CD4-positive, alpha-beta memory T cell (primary cell): ENCODE measurements around the gene POMGNT1. TPM values are rescaled to one million over a fixed set of nuclear protein-coding genes. Genes with fewer than 3 reads are reported as not detected.
A peak's percentile ranks its signal among the peaks of the same experiment; 100 is the strongest.

Experiments used
- CTCF ChIA-PET: fragments of 350-600 bp; sonication (Branson Sonifier 250); formaldehyde crosslinking; loops from one replicate; lab custom pipeline; 2021; ENCODE audit warnings: inconsistent platforms; ENCODE audit not compliant: partially characterized antibody; lab: Charles Lee
- POLR2A ChIA-PET: fragments of 350-600 bp; sonication (Branson Sonifier 250); formaldehyde crosslinking; loops from one replicate; lab custom pipeline; 2021; ENCODE audit not compliant: partially characterized antibody; lab: Charles Lee
- DNase-seq, 5 donors: peaks; one replicate each; pipeline versions ENCODE4 v3.0.0 to v3.0.0-alpha.2; 2020 to 2022; ENCODE audit warnings: mixed read lengths in 1 of 5
- H3K27ac ChIP-seq: one replicate; pipeline ENCODE4 v1.7.0; 2013; ENCODE audit warnings: low read depth, low read length
- H3K27me3 ChIP-seq: 2 replicates; pipeline ENCODE4 v1.7.0; 2013; ENCODE audit warnings: mild to moderate bottlenecking, low read length, moderate library complexity; ENCODE audit not compliant: insufficient read depth
- H3K36me3 ChIP-seq: 2 replicates; pipeline ENCODE4 v1.7.0; 2013; ENCODE audit warnings: mild to moderate bottlenecking, low read length, moderate library complexity; ENCODE audit not compliant: insufficient read depth
- H3K4me1 ChIP-seq: 2 replicates; pipeline ENCODE4 v1.7.0; 2013; ENCODE audit warnings: mild to moderate bottlenecking, low read length, moderate library complexity; ENCODE audit not compliant: insufficient read depth
- H3K4me3 ChIP-seq, 2 donors: one replicate each; pipeline ENCODE4 v1.7.0; 2013; ENCODE audit warnings: low read length in 2 of 2, mild to moderate bottlenecking in 1 of 2
- H3K9me3 ChIP-seq, 2 donors: one replicate each; pipeline ENCODE4 v1.7.0; 2013; ENCODE audit warnings: low read length in 2 of 2, control low read depth in 1 of 2; ENCODE audit not compliant: control insufficient read depth in 1 of 2
- H3K27ac Mint-ChIP-seq, 7 donors: one replicate each; pipeline ENCODE4 v1.8.0; 2020 to 2021; ENCODE audit warnings: mixed read lengths in 7 of 7, mild to moderate bottlenecking in 6 of 7, inconsistent platforms in 3 of 7, moderate library complexity in 3 of 7
- H3K27me3 Mint-ChIP-seq, 2 donors: one replicate each; pipeline ENCODE4 v1.8.0; 2020 to 2021; ENCODE audit warnings: mixed read lengths in 2 of 2
- H3K36me3 Mint-ChIP-seq, 2 donors: one replicate each; pipeline ENCODE4 v1.8.0; 2020 to 2021; ENCODE audit warnings: mixed read lengths in 2 of 2, inconsistent platforms in 1 of 2, mild to moderate bottlenecking in 1 of 2
- H3K4me1 Mint-ChIP-seq, 4 donors: one replicate each; pipeline ENCODE4 v1.8.0; 2020 to 2021; ENCODE audit warnings: mixed read lengths in 4 of 4, mild to moderate bottlenecking in 1 of 4
- H3K4me3 Mint-ChIP-seq, 8 donors: one replicate each; pipeline ENCODE4 v1.8.0; 2020 to 2021; ENCODE audit warnings: mixed read lengths in 8 of 8, mild to moderate bottlenecking in 7 of 8, moderate library complexity in 6 of 8, inconsistent platforms in 3 of 8
- H3K9me3 Mint-ChIP-seq, 8 donors: one replicate each; pipeline ENCODE4 v1.8.0; 2020 to 2021; ENCODE audit warnings: mixed read lengths in 8 of 8, mild to moderate bottlenecking in 5 of 8, inconsistent platforms in 3 of 8, moderate library complexity in 1 of 8
- intact Hi-C: fragments of 100-400 bp; cut with micrococcal nuclease; formaldehyde crosslinking; loops from one replicate; pipeline ENCODE4 v1.15.1; 2023
- polyA plus RNA-seq, 2 donors: library from polyadenylated mRNA; unstranded; fragments of 300-500 nt; fragmentation: Illumina TruSeq; gene quantifications; one replicate each; pipeline ENCODE4 v1.2.3, GENCODE V29; 2021
- total RNA-seq, 2 experiments: library from RNA; stranded (reverse); gene quantifications; one replicate each; pipeline ENCODE4 v1.2.3, GENCODE V29; 2021

POMGNT1 gene
- total and polyA plus RNA-seq, 4 experiments from 2014 or later, result 31.7 to 41.4 (median 36.5) TPM

DNA sequence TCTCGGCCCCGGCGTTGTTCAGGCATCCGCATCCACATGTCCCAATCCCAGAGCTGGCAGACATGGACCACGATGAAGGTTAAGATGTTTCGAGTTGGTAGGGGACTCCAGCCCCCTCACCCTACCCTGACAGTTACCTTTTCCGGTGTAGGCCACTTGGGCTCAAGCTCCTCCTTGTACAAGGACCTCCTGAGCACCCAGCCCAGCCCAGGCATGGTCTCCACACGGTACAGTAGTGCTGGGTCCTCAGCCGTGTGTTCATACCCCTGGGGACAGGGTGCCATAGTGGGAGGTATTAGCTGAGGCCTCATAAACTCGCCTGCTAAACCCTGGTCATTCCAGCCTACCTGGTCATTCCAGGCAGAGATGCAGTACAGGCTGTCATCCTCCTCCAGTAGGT, 6.1 kb downstream of the POMGNT1 start:
- peaks cover 7% of the 10 kb centered on the region for H3K4me1 ChIP-seq
- Mint-ChIP-seq H3K36me3 (peaks cover 44 to 65% of the 10 kb centered on the region in 2 donors), H3K4me1 (peaks cover 5 to 15% (median 9%) of the 10 kb centered on the region in 4 donors), H3K27me3 (no peaks in the 10 kb centered on the region), H3K9me3 (no peaks in the 10 kb centered on the region), H3K4me3 (no peak overlapping the region), H3K27ac (no peak overlapping the region)
- intact Hi-C loops, result no loop called here
- no peak overlapping the region for H3K4me3 ChIP-seq
- H3K36me3 ChIP-seq, result peaks cover 53% of the 10 kb centered on the region
- DNase-seq, result no peak
- no peaks in the 10 kb centered on the region for H3K27me3 ChIP-seq
- CTCF ChIA-PET, result interaction anchor here (1.0 kb wide), 1 partner anchor 156 kb away, joined by 3 read pairs; no protein-coding TSS in a partner anchor
- POLR2A ChIA-PET, result interaction anchor here (1.3 kb wide), 1 partner anchor 25 kb away, joined by 3 read pairs; no protein-coding TSS in a partner anchor
- no peaks in the 10 kb centered on the region for H3K9me3 ChIP-seq
- H3K27ac ChIP-seq, result no peak overlapping the region

GRCh38 chr1:46191033-46191701, 7.1 kb downstream of the POMGNT1 start:
- Mint-ChIP-seq H3K9me3 (no peaks in the 10 kb centered on the region), H3K4me1 (peaks cover 2 to 7% (median 5%) of the 10 kb centered on the region in 4 donors), H3K36me3 (peaks cover 41 to 60% of the 10 kb centered on the region in 2 donors), H3K27me3 (no peaks in the 10 kb centered on the region), H3K27ac (peak overlapping the region in 2 of 7 donors; percentile 34 to 37), H3K4me3 (no peak overlapping the region)
- H3K36me3 ChIP-seq, result peaks cover 48% of the 10 kb centered on the region
- H3K4me1 ChIP-seq, result no peaks in the 10 kb centered on the region
- no peaks in the 10 kb centered on the region for H3K27me3 ChIP-seq
- POLR2A ChIA-PET, result interaction anchor here (1.3 kb wide), 1 partner anchor 24 kb away, joined by 3 read pairs; no protein-coding TSS in a partner anchor
- intact Hi-C loops, result no loop called here
- no peaks in the 10 kb centered on the region for H3K9me3 ChIP-seq
- CTCF ChIA-PET, result interaction anchor here (1.0 kb wide), 1 partner anchor 154 kb away, joined by 3 read pairs; no protein-coding TSS in a partner anchor
- no peak for DNase-seq
- no peak overlapping the region for H3K27ac ChIP-seq
- H3K4me3 ChIP-seq, result no peak overlapping the region

DNA sequence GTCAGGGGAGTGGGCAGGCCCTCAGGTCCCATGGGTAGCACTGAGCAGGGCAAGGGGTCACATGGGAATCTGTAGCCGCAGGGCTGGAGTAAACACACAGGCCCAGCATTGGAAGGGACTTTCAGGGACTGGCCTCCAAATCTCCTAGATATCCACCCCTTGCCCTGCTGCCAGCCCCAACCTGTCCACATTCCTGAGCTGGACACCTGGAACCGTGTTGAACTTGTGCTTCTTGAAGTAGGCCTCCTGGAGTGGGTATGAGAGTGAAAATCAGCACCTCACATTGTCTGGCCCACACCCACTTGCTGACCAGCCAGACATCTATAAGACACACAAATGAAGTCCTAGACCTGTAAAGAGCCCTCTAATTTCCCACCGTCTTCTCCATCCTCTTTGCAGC, 7.7 kb downstream of the POMGNT1 start:
- H3K27me3 ChIP-seq, result no peaks in the 10 kb centered on the region
- H3K4me1 ChIP-seq, result no peaks in the 10 kb centered on the region
- CTCF ChIA-PET, result no interaction called here
- POLR2A ChIA-PET, result no interaction called here
- H3K9me3 ChIP-seq, result no peaks in the 10 kb centered on the region
- peaks cover 42% of the 10 kb centered on the region for H3K36me3 ChIP-seq
- H3K27ac ChIP-seq, result no peak overlapping the region
- intact Hi-C loops, result no loop called here
- H3K36me3 Mint-ChIP-seq, result peaks cover 36 to 58% of the 10 kb centered on the region in 2 donors
- H3K4me1 Mint-ChIP-seq, result peaks cover under 1 to 6% (median 2%) of the 10 kb centered on the region in 4 donors
- H3K27me3 Mint-ChIP-seq, result no peaks in the 10 kb centered on the region
- no peak for DNase-seq
- H3K27ac Mint-ChIP-seq, result peak overlapping the region in 2 of 7 donors; percentile 34 to 36
- no peaks in the 10 kb centered on the region for H3K9me3 Mint-ChIP-seq
- no peak overlapping the region for H3K4me3 Mint-ChIP-seq
- H3K4me3 ChIP-seq, result no peak overlapping the region

- Histone ChIP-seq H3K27me3 (no peaks in the 10 kb centered on the region), H3K36me3 (peaks cover 34% of the 10 kb centered on the region), H3K4me1 (peaks cover 6% of the 10 kb centered on the region), H3K4me3 (no peak overlapping the region), H3K9me3 (no peaks in the 10 kb centered on the region), H3K27ac (no peak overlapping the region)
- H3K9me3 Mint-ChIP-seq, result no peaks in the 10 kb centered on the region
- DNase-seq, result no peak
- POLR2A ChIA-PET, result interaction anchor here (0.5 to 2.3 kb wide), 2 partner anchors 9 to 140 kb away, joined by 4 to 6 read pairs; partner anchors contain the start of gene POMGNT1
- no peaks in the 10 kb centered on the region for H3K27me3 Mint-ChIP-seq
- H3K4me3 Mint-ChIP-seq, result no peak overlapping the region
- peaks cover 2 to 12% (median 7%) of the 10 kb centered on the region in 4 donors for H3K4me1 Mint-ChIP-seq
- CTCF ChIA-PET, result no interaction called here
- intact Hi-C loops, result no loop called here
- H3K36me3 Mint-ChIP-seq, result peaks cover 26 to 46% of the 10 kb centered on the region in 2 donors
- peak overlapping the region in 4 of 7 donors; percentile 2 to 44 (median 10) for H3K27ac Mint-ChIP-seq
Measured at GRCh38 chr1:46188295-46189030, 9.8 kb downstream of the POMGNT1 start.

DNA sequence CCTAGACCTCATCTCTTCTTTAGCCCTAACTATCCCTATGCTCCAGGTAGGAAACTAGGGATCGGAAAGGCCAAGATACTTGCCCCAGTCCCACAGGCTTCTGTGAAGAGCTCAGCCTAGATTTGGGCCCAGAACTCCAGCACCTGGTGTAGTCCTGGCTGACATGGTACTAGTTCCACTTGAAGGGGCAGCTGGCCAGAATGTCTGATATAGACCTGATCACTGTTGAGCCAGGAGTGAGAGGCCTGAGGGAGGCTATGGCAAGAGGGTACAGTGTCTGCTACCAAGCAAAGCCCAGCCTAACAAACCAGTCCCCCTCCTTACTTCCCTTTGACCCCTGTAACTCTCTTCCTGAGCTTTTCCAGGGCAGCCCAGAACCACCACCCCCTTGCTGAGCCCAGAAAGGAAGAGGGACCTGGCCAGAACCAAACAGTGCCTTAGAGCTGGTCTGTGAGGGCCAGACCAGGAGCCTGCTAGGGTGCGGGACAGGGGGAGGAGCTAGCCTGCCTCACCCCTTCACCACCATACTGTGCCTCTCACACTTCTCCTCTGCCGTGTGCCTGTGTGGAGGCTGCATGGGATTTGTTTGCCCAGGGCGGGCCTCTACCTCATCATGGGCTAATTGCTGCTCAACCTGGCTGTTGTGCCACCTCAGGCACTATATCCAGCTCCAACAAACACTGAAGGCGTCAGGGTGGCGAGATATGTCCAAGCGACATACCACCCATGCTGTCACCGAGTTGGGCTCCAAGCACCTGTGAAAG, 10.9 kb downstream of the POMGNT1 start:
- Histone ChIP-seq H3K27ac (no peak overlapping the region), H3K9me3 (no peaks in the 10 kb centered on the region), H3K27me3 (no peaks in the 10 kb centered on the region), H3K36me3 (peaks cover 23% of the 10 kb centered on the region), H3K4me3 (no peak overlapping the region), H3K4me1 (peaks cover 6% of the 10 kb centered on the region)
- Mint-ChIP-seq H3K4me1 (peaks cover 2 to 12% (median 7%) of the 10 kb centered on the region in 4 donors), H3K27me3 (no peaks in the 10 kb centered on the region), H3K27ac (peak overlapping the region in 1 of 7 donors; percentile 65), H3K9me3 (no peaks in the 10 kb centered on the region), H3K36me3 (peaks cover 19 to 35% of the 10 kb centered on the region in 2 donors), H3K4me3 (no peak overlapping the region)
- CTCF ChIA-PET, result no interaction called here
- intact Hi-C loops, result no loop called here
- DNase-seq, result no peak
- POLR2A ChIA-PET, result interaction anchor here (2.3 kb wide), 1 partner anchor 11 kb away, joined by 6 read pairs; the partner anchor contains the start of gene POMGNT1

DNA sequence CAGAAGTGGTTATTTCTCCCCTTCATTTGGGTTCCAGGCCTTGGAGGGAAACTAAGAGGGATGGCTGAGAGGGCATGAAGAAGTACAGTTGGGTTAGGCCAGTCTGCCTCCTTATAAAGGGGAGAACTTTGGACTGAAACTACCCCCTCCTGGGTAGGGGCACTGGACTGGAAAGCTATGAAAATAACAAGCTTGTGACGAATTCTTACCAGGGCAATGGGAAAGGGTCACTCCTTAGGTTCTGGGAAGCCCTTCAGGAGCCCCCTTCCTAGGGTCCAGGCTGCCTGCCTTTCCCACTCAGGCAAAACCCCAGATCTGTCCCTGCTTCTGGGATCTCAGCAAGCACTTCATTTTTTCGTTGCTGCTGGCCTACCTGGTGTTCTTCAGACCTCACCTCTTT, 12.2 kb downstream of the POMGNT1 start:
- no peaks in the 10 kb centered on the region for H3K27me3 Mint-ChIP-seq
- H3K9me3 Mint-ChIP-seq, result no peaks in the 10 kb centered on the region
- peak overlapping the region in 1 of 7 donors; percentile 25 for H3K27ac Mint-ChIP-seq
- peaks cover 2 to 12% (median 8%) of the 10 kb centered on the region in 4 donors for H3K4me1 Mint-ChIP-seq
- peaks cover 16 to 25% of the 10 kb centered on the region in 2 donors for H3K36me3 Mint-ChIP-seq
- DNase-seq, result no peak
- H3K9me3 ChIP-seq, result no peaks in the 10 kb centered on the region
- CTCF ChIA-PET, result no interaction called here
- no peak overlapping the region for H3K27ac ChIP-seq
- no peak overlapping the region for H3K4me3 Mint-ChIP-seq
- peaks cover 16% of the 10 kb centered on the region for H3K36me3 ChIP-seq
- no peak overlapping the region for H3K4me3 ChIP-seq
- no peaks in the 10 kb centered on the region for H3K27me3 ChIP-seq
- peaks cover 6% of the 10 kb centered on the region for H3K4me1 ChIP-seq
- intact Hi-C loops, result no loop called here
- POLR2A ChIA-PET, result no interaction called here
